Measurements from ENCODE around the gene HCFC2. TPM values are rescaled to one million over a fixed set of nuclear protein-coding genes. Genes with fewer than 3 reads are reported as not detected.

The HCFC2 gene
- total and polyA plus RNA-seq, 4 donors, result 5.8 to 17.4 (median 9.9) TPM

- WGBS, result 37% methylated on average over 4 of the region's 4 CpGs
- Histone ChIP-seq H3K36me3 (ENCODE audit: control insufficient read depth in 4 of 4, insufficient read depth in 3 of 4, low read depth in 1 of 4, low read length in 3 of 4) (peaks cover 0 to 3% (median 0%) of the 10 kb centered on the region in 4 donors), H3K27me3 (ENCODE audit: control insufficient read depth in 4 of 4, insufficient read depth in 4 of 4, low read length in 3 of 4) (no peaks in the 10 kb centered on the region), H3K9ac (ENCODE audit: low read depth in 1 of 2, low read length in 2 of 2) (no peak overlapping the region), H3K9me3 (ENCODE audit: control insufficient read depth in 4 of 4, low read length in 3 of 4) (no peaks in the 10 kb centered on the region), H3K4me1 (ENCODE audit: control insufficient read depth in 4 of 4, insufficient read depth in 4 of 4, low read length in 3 of 4) (peaks cover 2 to 23% (median 15%) of the 10 kb centered on the region in 4 donors), H3K4me3 (ENCODE audit: low read depth in 1 of 3, low read length in 3 of 3) (no peak overlapping the region), H3K27ac (ENCODE audit: low read depth in 1 of 2, low read length in 2 of 2) (no peak overlapping the region)
- no peak for DNase-seq (ENCODE audit: low spot score)
- TF ChIP-seq REST (IDR thresholded peaks at IDR 0.05) (no peak), HNF4A (conservative IDR thresholded peaks at IDR 0.05) (peak in 1 of 2 donors; percentile 26), FOXA2 (IDR thresholded peaks at IDR 0.05) (no peak), ATF3 (IDR thresholded peaks at IDR 0.05) (no peak), TAF1 (conservative IDR thresholded peaks at IDR 0.05) (no peak), SP1 (IDR thresholded peaks at IDR 0.05) (peak; percentile 11), RXRA (IDR thresholded peaks at IDR 0.05) (peak in 1 of 2 donors; percentile 50), MAX (IDR thresholded peaks at IDR 0.05) (no peak), FOXA1 (IDR thresholded peaks at IDR 0.05) (no peak), EGR1 (IDR thresholded peaks at IDR 0.05; ENCODE audit: low read depth in 2 of 2) (no peak), CTCF (IDR thresholded peaks at IDR 0.05; ENCODE audit: low read depth, low read length, missing input control) (no peak), NR2F2 (IDR thresholded peaks at IDR 0.05) (no peak), GABPA (IDR thresholded peaks at IDR 0.05 in 1 of 2, conservative IDR thresholded peaks at IDR 0.05 in 1 of 2) (no peak), ZBTB33 (IDR thresholded peaks at IDR 0.05) (peak; percentile 31), RAD21 (IDR thresholded peaks at IDR 0.05) (no peak), YY1 (IDR thresholded peaks at IDR 0.05) (peak; percentile 35), JUND (IDR thresholded peaks at IDR 0.05) (no peak)
Measured at GRCh38 chr12:104109446-104110271, 45.3 kb downstream of the HCFC2 start.

Data from liver (tissue), 9 donors.